ENCODE results near the gene JHY.
"Not testable (repeated sequence)": the region's sequence is repeated elsewhere in the genome, so short reads cannot be mapped to it uniquely, and the experiment has no call there.

JHY gene

DNA sequence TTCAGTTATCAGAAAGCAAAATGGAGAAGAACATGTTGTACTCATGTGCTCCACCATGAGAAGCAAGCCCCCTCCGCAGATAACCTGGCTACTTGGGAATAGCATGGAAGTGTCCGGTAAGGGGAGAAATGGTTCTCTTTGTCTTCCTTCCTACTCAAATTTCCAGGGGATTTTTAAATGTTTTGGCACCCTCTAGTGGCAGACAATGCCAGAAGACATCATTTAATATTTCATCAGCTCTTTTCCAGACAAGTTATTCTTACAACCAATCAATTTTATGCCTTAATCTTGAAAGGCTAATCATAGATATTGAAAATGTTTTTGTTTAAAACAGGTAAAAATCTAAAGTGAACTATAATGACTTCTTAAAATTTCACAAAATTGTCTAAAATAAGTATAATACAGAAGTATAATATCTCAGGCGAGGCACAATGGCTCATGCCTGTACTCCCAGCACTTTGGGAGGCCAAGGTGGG is 28.6 kb upstream of the JHY start:
- H3K36me3 Mint-ChIP-seq = no peaks in the 10 kb centered on the region
- no peaks in the 10 kb centered on the region for H3K9me3 Mint-ChIP-seq
- H3K4me1 Mint-ChIP-seq = peaks cover 31% of the 10 kb centered on the region
- DNase-seq = peak; percentile 59
- no peak overlapping the region for H3K27ac Mint-ChIP-seq
- no peak overlapping the region for H3K4me3 Mint-ChIP-seq
- CTCF ChIA-PET = interaction anchor here (0.6 to 8.1 kb wide), 35 partner anchors 9 to 458 kb away, joined by 3 to 165 read pairs (median 5); partner anchors contain the start of genes CRTAM, HSPA8 and JHY
- peaks cover 11% of the 10 kb centered on the region for H3K27me3 Mint-ChIP-seq

DNA sequence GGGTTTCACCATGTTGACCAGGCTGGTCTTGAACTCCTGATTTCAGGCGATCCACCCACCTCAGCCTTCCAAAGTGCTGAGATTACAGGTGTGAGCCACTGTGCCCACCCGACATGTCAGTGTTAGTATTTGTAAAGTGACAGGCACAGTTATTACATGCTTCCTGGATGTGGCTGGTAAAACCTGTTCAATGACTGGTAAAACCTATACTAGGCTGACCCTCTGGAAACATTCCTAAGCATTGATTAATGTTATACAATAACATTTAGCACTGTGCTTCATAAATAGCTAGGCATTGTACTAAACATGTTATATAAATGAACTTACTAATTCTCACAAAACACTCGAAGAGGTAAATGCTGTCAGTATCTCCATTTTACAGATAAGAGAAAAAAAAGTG is 20.9 kb upstream of the JHY start:
- no peak for DNase-seq
- CTCF ChIA-PET = interaction anchor here (1.5 to 6.8 kb wide), 4 partner anchors 10 to 192 kb away, joined by 4 to 129 read pairs (median 38); no protein-coding TSS in a partner anchor
- no peaks in the 10 kb centered on the region for H3K36me3 Mint-ChIP-seq

DNA sequence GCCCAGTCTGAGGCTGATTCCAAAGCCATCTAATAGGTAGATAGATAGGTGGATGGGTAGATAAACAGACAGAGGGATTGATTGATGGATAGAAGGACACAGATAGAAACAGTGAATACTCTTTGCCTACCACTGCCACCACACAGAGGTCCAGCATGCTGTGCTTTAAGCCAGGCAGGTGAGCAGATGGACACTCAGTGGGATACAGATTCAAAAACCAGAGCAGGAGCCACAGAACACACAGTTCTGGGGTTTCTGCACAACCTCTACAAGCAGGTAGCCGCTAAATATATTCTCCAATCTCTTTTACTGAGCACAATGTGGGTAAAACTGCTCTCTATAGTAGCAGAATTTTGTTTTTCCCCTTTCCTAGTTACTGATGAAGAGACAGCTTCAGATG is 20.5 kb upstream of the JHY start:
- CTCF ChIA-PET = interaction anchor here (1.5 to 6.3 kb wide), 3 partner anchors 10 to 191 kb away, joined by 4 to 129 read pairs (median 26); no protein-coding TSS in a partner anchor
- no peak for DNase-seq
- no peaks in the 10 kb centered on the region for H3K4me1 Mint-ChIP-seq
- no peak overlapping the region for H3K27ac Mint-ChIP-seq
- no peak overlapping the region for H3K4me3 Mint-ChIP-seq
- H3K27me3 Mint-ChIP-seq = peaks cover 30% of the 10 kb centered on the region
- H3K36me3 Mint-ChIP-seq = no peaks in the 10 kb centered on the region
- H3K9me3 Mint-ChIP-seq = no peaks in the 10 kb centered on the region

More for the DNA sequence above, 20.9 kb upstream of the JHY start:
- Mint-ChIP-seq H3K4me1 (peaks cover 3% of the 10 kb centered on the region), H3K27ac (no peak overlapping the region), H3K27me3 (peaks cover 30% of the 10 kb centered on the region), H3K9me3 (no peaks in the 10 kb centered on the region), H3K4me3 (no peak overlapping the region)

DNA sequence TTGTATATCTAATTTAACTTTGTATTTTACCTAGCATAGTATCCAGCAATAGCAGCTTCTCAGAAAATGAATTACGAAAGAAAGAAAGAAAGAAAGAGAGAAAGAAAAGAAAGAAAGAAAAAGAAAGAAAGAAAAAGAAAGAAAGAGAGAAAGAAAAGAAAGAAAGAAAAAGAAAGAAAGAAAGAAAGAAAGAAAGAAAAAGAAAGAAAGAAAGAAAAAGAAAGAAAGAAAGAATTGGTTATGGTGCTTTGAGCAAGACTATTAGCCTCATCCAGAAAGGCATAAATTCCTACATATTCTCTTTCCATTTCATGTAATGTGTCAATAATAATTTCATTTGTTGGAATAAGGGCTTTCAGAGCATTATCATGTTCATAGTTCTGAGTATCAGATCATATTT is 19.4 kb upstream of the JHY start:
- H3K27me3 Mint-ChIP-seq = peaks cover 26% of the 10 kb centered on the region
- CTCF ChIA-PET = interaction anchor here (0.6 to 6.3 kb wide), 16 partner anchors 9 to 192 kb away, joined by 3 to 129 read pairs (median 4); no protein-coding TSS in a partner anchor
- H3K9me3 Mint-ChIP-seq, H3K4me1 Mint-ChIP-seq, DNase-seq, H3K27ac Mint-ChIP-seq, H3K36me3 Mint-ChIP-seq, H3K4me3 Mint-ChIP-seq: not testable (repeated sequence)

DNA sequence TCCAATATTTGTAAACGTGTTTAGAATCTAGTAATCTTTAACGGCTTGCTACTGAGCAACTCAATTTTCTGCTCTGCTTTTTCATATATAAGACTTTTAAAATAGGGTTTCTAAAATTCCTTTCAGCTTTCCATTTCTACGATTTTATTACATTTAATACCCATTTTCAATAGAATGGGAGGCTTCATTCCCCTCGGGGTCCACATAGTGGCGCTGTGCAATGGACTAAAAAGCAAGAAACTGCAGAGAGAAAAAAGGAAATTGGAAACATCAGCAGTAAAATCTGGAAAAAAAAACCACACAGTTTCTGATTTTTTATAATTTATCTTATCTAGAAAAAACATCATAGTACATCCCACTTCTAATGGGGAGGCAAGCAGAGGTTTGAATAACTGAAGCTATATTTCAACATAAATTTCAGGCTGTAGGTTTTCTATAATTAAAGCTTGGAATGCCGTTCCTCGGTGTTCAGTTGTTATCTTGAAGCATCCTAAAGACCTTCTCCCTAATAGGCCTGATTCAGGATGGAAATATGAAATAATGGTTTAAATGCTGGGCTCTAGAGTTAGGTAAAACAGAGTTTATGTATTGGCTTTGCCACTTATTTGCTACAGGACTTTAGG is 18.7 kb upstream of the JHY start:
- H3K36me3 Mint-ChIP-seq = no peaks in the 10 kb centered on the region
- H3K9me3 Mint-ChIP-seq = no peaks in the 10 kb centered on the region
- no peaks in the 10 kb centered on the region for H3K4me1 Mint-ChIP-seq
- peak; percentile 59 for DNase-seq
- H3K27me3 Mint-ChIP-seq = peaks cover 27% of the 10 kb centered on the region
- no peak overlapping the region for H3K27ac Mint-ChIP-seq
- CTCF ChIA-PET = interaction anchor here (0.7 to 6.3 kb wide), 26 partner anchors 9 to 383 kb away, joined by 3 to 129 read pairs (median 4); no protein-coding TSS in a partner anchor
- H3K4me3 Mint-ChIP-seq = no peak overlapping the region

DNA sequence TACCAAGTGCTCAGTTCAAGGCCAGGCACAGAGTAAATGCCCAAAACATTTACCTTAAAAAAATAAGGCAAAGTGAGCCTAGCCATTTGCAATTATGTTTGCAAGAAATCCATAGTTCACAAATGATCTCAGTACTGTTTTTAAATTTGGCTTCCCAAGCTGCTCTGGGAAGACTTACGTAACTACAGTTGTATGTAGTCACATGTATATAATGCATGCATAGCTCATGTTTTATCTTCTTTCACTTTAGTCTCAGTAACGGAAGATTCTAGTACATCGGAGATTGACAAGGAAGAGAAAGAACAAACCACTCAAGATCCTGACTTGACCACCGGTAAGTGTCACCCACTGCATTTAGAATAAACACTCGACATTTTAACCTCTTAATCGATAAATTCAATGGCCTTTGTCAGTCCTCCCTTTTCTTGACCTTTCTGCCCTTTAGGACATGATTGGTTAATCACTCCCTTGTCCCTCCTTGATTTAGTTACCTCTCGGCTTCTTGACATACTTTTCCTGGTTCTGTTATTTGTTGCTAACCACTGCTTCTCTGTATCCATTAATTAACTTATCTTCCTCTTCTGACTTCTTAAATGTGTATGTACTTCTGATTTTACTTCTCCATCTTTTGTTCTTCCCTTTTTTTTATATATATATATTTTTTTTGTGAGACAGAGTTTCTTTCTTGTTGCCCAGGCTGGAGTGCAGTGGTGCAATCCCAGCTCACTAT is 18.0 kb upstream of the JHY start:
- Mint-ChIP-seq H3K4me3 (no peak overlapping the region), H3K27me3 (peaks cover 27% of the 10 kb centered on the region), H3K4me1 (no peaks in the 10 kb centered on the region), H3K36me3 (no peaks in the 10 kb centered on the region), H3K9me3 (no peaks in the 10 kb centered on the region), H3K27ac (no peak overlapping the region)
- no peak for DNase-seq
- CTCF ChIA-PET = interaction anchor here (0.7 to 6.3 kb wide), 25 partner anchors 10 to 382 kb away, joined by 3 to 129 read pairs (median 4); no protein-coding TSS in a partner anchor

DNA sequence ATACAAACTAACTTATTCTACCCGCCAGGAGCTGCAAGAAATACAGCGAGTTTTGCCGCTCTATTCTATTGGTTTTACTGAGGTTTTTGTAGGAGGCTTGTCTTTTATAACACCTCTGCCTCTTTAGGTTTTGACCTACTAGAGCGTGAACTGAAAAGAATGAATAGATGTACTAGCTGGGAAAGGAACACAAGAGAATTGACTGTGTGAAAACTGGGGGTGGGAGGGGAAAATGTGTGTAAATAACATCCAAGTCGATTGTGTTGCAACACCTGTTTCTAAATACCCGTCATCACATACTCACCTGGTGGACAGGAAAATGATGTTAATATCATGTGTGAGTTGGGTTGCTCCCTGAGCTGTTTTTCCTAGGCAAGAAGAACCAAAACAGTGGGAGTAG is 12.9 kb upstream of the JHY start:
- CTCF ChIA-PET = interaction anchor here (0.6 to 1.9 kb wide), 4 partner anchors 9 to 153 kb away, joined by 3 to 5 read pairs (median 4); no protein-coding TSS in a partner anchor
- H3K36me3 Mint-ChIP-seq = no peaks in the 10 kb centered on the region

DNA sequence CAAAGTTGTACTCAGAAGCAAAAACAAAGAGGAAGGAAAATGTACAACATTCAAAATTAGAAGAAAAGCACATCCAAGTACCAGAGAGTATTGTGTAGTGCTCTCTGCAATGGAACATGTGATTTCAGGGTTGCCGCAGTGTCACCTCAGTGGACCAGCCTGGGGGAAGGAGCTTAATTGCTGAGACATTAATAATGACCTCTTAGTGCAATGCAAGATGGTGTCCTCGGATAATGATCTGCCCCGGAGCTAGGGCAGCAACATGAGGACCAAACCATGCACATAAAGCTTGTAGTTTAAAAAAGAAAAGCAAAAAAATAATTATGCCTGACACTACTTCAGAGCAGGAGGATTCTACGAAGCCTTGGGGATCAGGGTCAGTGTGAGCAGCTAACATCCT is 11.3 kb upstream of the JHY start:
- Mint-ChIP-seq H3K36me3 (no peaks in the 10 kb centered on the region), H3K9me3 (no peaks in the 10 kb centered on the region), H3K27ac (no peak overlapping the region), H3K27me3 (peaks cover 5% of the 10 kb centered on the region), H3K4me1 (no peaks in the 10 kb centered on the region), H3K4me3 (no peak overlapping the region)
- DNase-seq = no peak
- CTCF ChIA-PET = interaction anchor here (1.9 kb wide), 1 partner anchor 151 kb away, joined by 5 read pairs; no protein-coding TSS in a partner anchor

More for the DNA sequence above, 12.9 kb upstream of the JHY start:
- no peak for DNase-seq
- Mint-ChIP-seq H3K27ac (no peak overlapping the region), H3K4me1 (no peaks in the 10 kb centered on the region), H3K4me3 (no peak overlapping the region), H3K27me3 (peaks cover 9% of the 10 kb centered on the region), H3K9me3 (no peaks in the 10 kb centered on the region)

DNA sequence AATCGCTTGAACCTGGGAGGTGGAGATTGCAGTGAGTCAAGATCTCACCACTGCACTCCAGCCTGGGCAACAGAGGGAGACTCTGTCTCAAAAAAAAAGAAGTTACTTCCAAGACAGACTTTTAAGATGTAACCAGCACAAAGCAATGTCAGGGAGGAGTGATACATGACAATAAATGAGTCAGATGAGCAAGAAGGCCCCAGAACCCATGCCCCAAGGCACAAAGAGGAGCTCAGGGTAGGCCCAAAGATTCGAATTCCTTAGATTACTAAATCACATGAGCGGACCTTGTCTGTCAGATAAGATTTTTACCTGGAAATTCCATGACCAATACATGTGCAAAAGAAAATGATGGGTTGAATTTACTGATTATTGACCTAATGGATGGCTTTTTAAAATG is 10.5 kb upstream of the JHY start:
- Mint-ChIP-seq H3K4me3 (no peak overlapping the region), H3K36me3 (no peaks in the 10 kb centered on the region), H3K27ac (no peak overlapping the region), H3K4me1 (no peaks in the 10 kb centered on the region), H3K9me3 (no peaks in the 10 kb centered on the region), H3K27me3 (peaks cover 5% of the 10 kb centered on the region)
- DNase-seq = no peak
- CTCF ChIA-PET = no interaction called here

DNA sequence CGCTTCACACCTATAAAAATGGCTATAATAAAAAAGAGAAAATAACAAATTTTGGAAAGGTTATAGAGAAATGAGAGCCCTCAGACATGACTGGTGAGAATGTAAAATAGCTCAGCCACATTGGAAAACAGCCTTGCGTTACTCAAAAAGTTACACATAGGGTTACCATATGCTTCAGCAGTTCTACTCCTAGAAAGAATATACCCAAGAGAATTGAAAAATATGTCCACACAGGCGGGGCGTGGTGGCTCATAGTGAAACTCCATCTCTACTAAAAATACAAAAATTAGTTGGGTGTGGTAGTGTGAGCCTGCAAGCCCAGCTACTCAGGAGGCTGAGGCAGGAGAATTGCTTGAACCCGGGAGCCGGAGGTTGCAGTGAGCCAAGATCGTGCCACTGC is 7.6 kb upstream of the JHY start:
- Mint-ChIP-seq H3K9me3 (no peaks in the 10 kb centered on the region), H3K27ac (no peak overlapping the region), H3K27me3 (peaks cover 9% of the 10 kb centered on the region), H3K4me1 (no peaks in the 10 kb centered on the region), H3K36me3 (no peaks in the 10 kb centered on the region), H3K4me3 (no peak overlapping the region)
- CTCF ChIA-PET = interaction anchor here (1.0 to 1.1 kb wide), 2 partner anchors 11 to 146 kb away, joined by 3 to 5 read pairs; no protein-coding TSS in a partner anchor
- DNase-seq = no peak

DNA sequence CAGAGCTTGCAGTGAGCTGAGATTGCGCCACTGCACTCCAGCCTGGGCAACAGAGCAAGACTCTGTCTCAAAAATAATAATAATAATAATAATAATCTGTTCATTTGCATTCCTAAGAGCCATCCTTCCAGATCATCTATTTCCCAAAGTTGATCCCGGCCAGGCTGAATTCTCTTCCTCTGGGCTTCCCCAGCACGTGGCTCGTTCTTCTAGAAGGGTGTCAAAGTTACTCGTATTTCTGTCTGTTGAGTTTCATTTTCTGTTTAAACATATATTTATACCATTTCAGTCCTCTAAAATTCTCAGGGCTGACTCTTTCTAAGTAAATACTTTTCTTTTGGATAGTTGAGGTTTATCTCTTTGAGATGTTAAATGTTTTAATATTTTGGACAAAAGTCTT is 4.8 kb upstream of the JHY start:
- Mint-ChIP-seq H3K9me3 (no peaks in the 10 kb centered on the region), H3K27me3 (peaks cover 18% of the 10 kb centered on the region), H3K36me3 (no peaks in the 10 kb centered on the region), H3K27ac (no peak overlapping the region), H3K4me1 (peaks cover 6% of the 10 kb centered on the region), H3K4me3 (no peak overlapping the region)
- DNase-seq = no peak
- CTCF ChIA-PET = interaction anchor here (0.7 to 1.7 kb wide), 2 partner anchors 14 to 138 kb away, joined by 3 to 7 read pairs; no protein-coding TSS in a partner anchor

DNA sequence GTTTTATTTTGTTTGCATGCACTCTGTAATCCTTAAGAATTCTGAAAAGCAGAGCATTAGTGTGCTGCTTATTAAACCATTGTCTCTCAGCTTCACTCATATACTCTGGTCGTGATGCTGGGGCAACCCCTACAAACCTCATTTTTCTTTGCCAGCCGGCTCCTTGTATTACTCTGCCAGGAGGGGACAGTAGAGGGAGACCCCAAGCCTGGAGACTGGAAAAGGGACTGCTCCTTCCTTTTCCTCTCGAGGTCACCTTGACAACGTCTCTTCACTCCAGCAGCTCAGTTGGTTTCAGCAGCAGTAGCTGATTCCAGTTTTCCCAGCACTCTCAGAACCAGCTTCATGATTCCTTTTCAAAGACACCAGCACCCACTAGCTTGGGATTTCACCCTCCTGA is 2.8 kb upstream of the JHY start:
- peaks cover 12% of the 10 kb centered on the region for H3K4me1 Mint-ChIP-seq

DNA sequence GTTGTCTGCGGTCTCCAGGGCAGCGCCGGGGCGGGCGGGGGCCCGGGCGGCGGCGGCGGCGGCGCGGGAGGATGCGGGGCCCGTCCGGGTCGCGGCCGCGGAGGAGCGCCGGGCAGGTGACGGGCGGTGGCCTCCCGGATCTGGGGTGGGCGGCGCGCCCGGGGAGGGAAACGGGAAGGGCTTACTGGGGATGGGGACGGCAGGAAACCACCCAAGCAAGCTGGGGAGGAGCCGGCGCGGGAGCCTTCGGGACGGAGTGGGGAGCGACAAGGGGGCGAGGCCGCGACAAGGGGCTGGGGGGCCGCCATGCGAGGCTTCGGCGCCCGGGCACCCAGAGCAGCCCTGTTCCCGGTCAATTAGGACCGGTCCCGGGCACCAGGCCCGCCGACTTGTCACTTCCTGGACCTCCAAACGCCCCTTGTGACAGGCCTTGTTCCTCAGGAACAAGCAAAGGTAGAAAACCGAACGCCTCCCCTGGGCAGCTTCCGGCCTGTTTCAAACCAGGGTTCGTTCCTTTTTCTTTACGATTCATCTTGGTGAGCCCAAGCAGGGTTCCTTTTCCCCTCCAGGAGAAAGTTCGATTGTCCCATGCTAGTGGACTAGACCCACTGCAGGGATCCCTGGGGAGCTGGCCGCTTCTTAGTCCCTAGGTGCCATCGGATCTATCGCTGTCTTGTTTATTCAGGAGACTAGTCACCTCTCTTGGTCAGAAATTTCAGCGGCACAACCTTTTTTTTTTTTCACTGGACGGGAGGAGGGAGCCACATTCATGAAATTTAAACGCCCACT is 492 bp downstream of the JHY start:
- peak overlapping the region; percentile 71 for H3K4me3 Mint-ChIP-seq
- peak; percentile 64 for DNase-seq
- H3K27me3 Mint-ChIP-seq = peaks cover 26% of the 10 kb centered on the region
- no peaks in the 10 kb centered on the region for H3K36me3 Mint-ChIP-seq
- H3K9me3 Mint-ChIP-seq = no peaks in the 10 kb centered on the region
- H3K27ac Mint-ChIP-seq = peak overlapping the region; percentile 53
- peaks cover 12% of the 10 kb centered on the region for H3K4me1 Mint-ChIP-seq
- CTCF ChIA-PET = interaction anchor here (0.6 to 1.1 kb wide), 5 partner anchors 29 to 174 kb away, joined by 3 to 5 read pairs (median 3); no protein-coding TSS in a partner anchor

More for the DNA sequence above, 2.8 kb upstream of the JHY start:
- H3K9me3 Mint-ChIP-seq = no peaks in the 10 kb centered on the region
- no peaks in the 10 kb centered on the region for H3K36me3 Mint-ChIP-seq
- H3K4me3 Mint-ChIP-seq = no peak overlapping the region
- H3K27ac Mint-ChIP-seq = no peak overlapping the region
- CTCF ChIA-PET = interaction anchor here (1.3 to 1.7 kb wide), 3 partner anchors 10 to 143 kb away, joined by 3 to 6 read pairs (median 4); no protein-coding TSS in a partner anchor
- no peak for DNase-seq
- H3K27me3 Mint-ChIP-seq = peaks cover 26% of the 10 kb centered on the region

Data from activated naive CD4-positive, alpha-beta T cell treated with anti-CD3 and anti-CD28 coated beads, Interleukin-2, amount 10 ng/mL, durations not matched to agents 7 days and 5 days (primary cell).